Mesothelial cell of epicardium (in vitro differentiated cells): ENCODE measurements around the gene CXCL12. TPM values are rescaled to one million over a fixed set of nuclear protein-coding genes. Genes with fewer than 3 reads are reported as not detected.

Source experiments
- DNase-seq, 2 experiments: peaks; one replicate each; pipeline ENCODE4 v3.0.0; 2021; ENCODE audit warnings: low spot score in 2 of 2; ENCODE audit not compliant: unreplicated experiment in 2 of 2
- H3K27ac Mint-ChIP-seq: 2 replicates; pipeline ENCODE4 v1.8.0; 2021; ENCODE audit warnings: mixed read lengths
- H3K27me3 Mint-ChIP-seq: 2 replicates; pipeline ENCODE4 v1.8.0; 2021; ENCODE audit warnings: low read depth, mixed read lengths
- H3K36me3 Mint-ChIP-seq: 2 replicates; pipeline ENCODE4 v1.8.0; 2021; ENCODE audit warnings: mixed read lengths
- H3K4me1 Mint-ChIP-seq: 2 replicates; pipeline ENCODE4 v1.8.0; 2021; ENCODE audit warnings: mixed read lengths
- H3K4me3 Mint-ChIP-seq: 2 replicates; pipeline ENCODE4 v1.8.0; 2021; ENCODE audit warnings: mild to moderate bottlenecking, moderate library complexity, mixed read lengths
- H3K9me3 Mint-ChIP-seq: 2 replicates; pipeline ENCODE4 v1.8.0; 2021; ENCODE audit warnings: mixed read lengths
- total RNA-seq: library from RNA; stranded (reverse); gene quantifications from 3 replicates; pipeline ENCODE4 v1.2.1, GENCODE V29; 2021
- TF ChIP-seq, protein P1 (sequence below): fragments of 200-600 bp; sonication (generic); IDR thresholded peaks from one replicate; pipeline ENCODE4 v1.5.0; 2021; ENCODE audit warnings: antibody characterized with exemption; ENCODE audit not compliant: unreplicated experiment

The CXCL12 gene
- total RNA-seq, 1 donor from 2014 or later = 45.8 TPM

DNA sequence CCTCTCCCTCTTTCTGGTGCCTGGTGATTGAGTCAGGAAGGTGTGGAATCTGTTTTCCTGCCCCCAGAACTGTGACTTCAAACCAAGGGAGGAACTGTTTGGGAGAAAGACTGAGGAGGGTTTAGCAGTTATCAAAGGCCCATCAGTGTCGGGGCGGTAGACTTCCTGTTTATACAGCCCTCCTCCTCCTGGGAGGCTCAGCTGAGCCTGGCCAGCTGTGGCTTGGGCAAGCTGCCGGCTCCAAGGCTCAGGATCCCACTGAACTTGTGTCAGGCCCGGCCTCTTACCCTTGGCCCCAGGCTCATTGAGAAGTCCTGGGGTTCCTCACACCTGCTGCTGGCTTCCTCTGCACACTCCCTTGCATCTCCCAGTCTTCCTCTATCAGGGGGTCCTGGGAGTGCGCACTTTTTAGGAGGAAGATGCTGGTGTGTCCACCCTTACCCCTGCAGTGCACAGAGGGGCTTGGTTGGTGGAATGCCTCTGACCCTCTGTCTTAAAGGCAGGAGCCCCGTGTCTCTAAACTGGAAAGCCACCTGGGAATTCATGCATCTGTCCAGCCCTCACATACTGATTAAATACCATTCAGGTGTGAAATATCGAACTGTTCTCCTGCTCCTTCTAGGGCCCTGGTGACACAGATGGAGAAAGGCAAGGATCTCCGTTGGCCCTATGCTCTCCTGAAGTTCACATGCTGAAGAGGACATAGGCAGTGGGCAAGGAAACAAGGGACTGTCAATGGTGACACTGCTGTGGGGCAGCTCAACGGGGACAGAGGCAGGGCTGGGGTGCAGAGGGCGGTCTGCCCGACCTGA, 32.4 kb downstream of the CXCL12 start:
- no peak for DNase-seq
- Mint-ChIP-seq H3K27ac (peak overlapping the region; percentile 72), H3K9me3 (no peaks in the 10 kb centered on the region), H3K27me3 (peaks cover 2% of the 10 kb centered on the region), H3K4me3 (peak overlapping the region; percentile 15), H3K4me1 (peaks cover 7% of the 10 kb centered on the region), H3K36me3 (no peaks in the 10 kb centered on the region)
- TF ChIP-seq, protein P1, sequence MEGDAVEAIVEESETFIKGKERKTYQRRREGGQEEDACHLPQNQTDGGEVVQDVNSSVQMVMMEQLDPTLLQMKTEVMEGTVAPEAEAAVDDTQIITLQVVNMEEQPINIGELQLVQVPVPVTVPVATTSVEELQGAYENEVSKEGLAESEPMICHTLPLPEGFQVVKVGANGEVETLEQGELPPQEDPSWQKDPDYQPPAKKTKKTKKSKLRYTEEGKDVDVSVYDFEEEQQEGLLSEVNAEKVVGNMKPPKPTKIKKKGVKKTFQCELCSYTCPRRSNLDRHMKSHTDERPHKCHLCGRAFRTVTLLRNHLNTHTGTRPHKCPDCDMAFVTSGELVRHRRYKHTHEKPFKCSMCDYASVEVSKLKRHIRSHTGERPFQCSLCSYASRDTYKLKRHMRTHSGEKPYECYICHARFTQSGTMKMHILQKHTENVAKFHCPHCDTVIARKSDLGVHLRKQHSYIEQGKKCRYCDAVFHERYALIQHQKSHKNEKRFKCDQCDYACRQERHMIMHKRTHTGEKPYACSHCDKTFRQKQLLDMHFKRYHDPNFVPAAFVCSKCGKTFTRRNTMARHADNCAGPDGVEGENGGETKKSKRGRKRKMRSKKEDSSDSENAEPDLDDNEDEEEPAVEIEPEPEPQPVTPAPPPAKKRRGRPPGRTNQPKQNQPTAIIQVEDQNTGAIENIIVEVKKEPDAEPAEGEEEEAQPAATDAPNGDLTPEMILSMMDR = no peak

DNA sequence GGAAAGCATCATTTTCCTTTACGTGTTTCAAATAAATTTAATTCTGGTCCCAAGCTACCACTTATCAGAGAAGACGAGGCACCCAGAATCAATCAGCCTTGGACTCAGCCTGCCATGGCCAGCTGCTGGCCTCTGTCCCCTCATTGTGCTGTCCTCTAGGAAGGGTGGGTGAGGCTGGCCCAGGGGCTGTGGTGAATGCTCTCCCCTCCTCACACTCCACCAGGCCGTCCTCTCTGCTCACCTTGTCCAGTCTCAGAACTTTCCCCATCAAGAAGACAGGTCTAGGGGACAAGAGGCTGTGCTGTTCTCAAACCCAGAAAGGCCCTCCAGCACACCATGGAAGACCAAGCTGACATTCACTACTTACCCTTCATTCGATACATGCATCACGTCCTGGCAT, 36.4 kb downstream of the CXCL12 start:
- DNase-seq = no peak
- TF ChIP-seq, protein P1 = no peak
- Mint-ChIP-seq H3K36me3 (no peaks in the 10 kb centered on the region), H3K4me3 (no peak overlapping the region), H3K27me3 (peaks cover 4% of the 10 kb centered on the region), H3K27ac (no peak overlapping the region), H3K4me1 (peaks cover 7% of the 10 kb centered on the region), H3K9me3 (no peaks in the 10 kb centered on the region)

DNA sequence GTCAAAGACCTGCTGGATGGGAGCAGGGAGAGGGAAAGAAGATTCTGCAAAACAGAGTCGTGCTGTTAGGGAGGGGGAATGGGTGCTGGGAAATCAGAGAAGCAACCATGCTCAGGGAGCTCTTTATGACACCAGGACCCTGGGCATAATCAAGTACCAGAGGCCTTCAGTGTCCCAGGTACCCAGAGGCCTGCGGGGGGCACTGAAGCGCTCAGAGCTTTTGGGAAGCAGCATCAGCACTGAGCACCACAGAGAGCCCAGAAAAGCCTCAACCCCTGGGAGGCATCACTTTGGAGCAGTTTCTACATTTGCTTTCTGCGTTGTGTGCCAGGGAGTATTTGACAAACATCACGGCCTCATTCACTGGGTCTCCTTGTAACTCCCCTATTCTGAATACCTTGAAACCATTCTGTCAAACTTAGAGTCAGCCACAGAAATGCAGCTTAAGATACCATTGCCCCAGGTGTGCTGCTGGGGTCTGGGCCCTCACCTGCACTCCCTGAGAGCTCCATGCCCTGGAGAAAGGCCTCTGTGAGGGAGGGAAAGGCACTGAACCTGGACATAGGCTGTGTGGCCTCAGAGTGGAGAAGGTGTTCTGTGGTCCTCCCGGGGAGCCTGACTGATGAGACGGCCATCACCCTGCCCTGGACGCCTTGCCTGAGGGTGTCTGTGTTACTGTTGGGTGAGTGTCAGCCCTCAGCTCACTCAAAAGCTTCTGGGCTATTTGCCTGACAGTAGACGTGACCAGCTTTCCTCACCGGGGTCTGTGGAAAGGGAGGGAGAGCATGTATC, 37.1 kb downstream of the CXCL12 start:
- no peak overlapping the region for H3K27ac Mint-ChIP-seq
- TF ChIP-seq, protein P1 = no peak
- no peaks in the 10 kb centered on the region for H3K9me3 Mint-ChIP-seq
- H3K36me3 Mint-ChIP-seq = no peaks in the 10 kb centered on the region
- peaks cover 6% of the 10 kb centered on the region for H3K4me1 Mint-ChIP-seq
- H3K27me3 Mint-ChIP-seq = peaks cover 4% of the 10 kb centered on the region
- DNase-seq = no peak
- no peak overlapping the region for H3K4me3 Mint-ChIP-seq

DNA sequence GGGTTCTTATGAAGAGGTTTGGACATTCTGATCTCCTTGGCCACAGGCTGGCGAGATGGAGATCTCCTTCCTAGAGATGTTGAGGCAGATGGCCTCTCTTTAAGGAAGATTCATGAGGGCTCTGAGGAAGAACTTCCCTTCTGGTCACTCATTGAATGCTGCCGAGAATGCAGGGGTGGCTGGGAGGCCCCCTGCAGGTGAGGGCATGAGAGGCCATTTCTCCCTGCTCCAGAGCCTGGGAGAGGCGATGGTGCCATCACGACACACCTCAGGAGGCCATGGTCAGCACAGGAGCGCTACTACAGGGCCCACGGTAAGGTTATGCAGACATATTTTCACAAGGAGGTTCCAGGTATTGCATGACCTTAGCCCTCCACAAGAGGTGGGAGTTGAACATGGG, 40.2 kb downstream of the CXCL12 start:
- H3K27me3 Mint-ChIP-seq = peaks cover 5% of the 10 kb centered on the region
- TF ChIP-seq, protein P1 = no peak
- H3K36me3 Mint-ChIP-seq = no peaks in the 10 kb centered on the region
- H3K27ac Mint-ChIP-seq = no peak overlapping the region
- peaks cover 3% of the 10 kb centered on the region for H3K4me1 Mint-ChIP-seq
- DNase-seq = no peak
- H3K9me3 Mint-ChIP-seq = no peaks in the 10 kb centered on the region
- H3K4me3 Mint-ChIP-seq = no peak overlapping the region

DNA sequence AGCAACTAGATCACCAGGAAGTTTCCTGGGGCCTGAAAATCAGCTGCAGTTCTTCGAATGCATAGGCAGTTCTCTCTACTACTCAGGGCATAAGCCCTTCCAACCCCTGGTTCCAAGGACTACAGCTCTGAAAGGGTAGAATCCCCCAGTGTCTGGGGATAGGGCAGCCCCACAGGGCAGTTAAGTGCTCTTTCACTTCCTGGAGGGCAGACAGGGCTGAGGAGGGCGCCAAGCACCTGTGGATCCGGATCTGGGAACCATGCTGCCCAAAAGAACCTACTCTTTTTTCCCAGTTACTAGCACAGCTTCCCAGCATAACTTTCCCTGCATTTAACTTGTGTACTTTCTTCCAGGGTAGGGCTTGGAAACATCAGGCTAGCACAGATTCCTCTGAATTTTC, 41.1 kb downstream of the CXCL12 start:
- Mint-ChIP-seq H3K4me1 (peaks cover 3% of the 10 kb centered on the region), H3K27ac (no peak overlapping the region), H3K9me3 (no peaks in the 10 kb centered on the region), H3K4me3 (no peak overlapping the region), H3K36me3 (no peaks in the 10 kb centered on the region), H3K27me3 (peaks cover 5% of the 10 kb centered on the region)
- no peak for DNase-seq
- TF ChIP-seq, protein P1 = no peak
